Measurements from ENCODE around the gene MCTP2.
"Not testable (repeated sequence)": the region's sequence is repeated elsewhere in the genome, so short reads cannot be mapped to it uniquely, and the experiment has no call there.

MCTP2 gene

GRCh38 chr15:94453227-94453988, 222.0 kb downstream of the MCTP2 start:
- DNase-seq (ENCODE audit: low read depth): no peak

- no peak for DNase-seq (ENCODE audit: low read depth)
Measured at GRCh38 chr15:94455297-94455696, 223.9 kb downstream of the MCTP2 start.

- no peak for DNase-seq (ENCODE audit: low read depth)
Measured at GRCh38 chr15:94456226-94456625, 224.9 kb downstream of the MCTP2 start.

GRCh38 chr15:94457661-94458060, 226.3 kb downstream of the MCTP2 start:
- no peak for DNase-seq (ENCODE audit: low read depth)

DNA sequence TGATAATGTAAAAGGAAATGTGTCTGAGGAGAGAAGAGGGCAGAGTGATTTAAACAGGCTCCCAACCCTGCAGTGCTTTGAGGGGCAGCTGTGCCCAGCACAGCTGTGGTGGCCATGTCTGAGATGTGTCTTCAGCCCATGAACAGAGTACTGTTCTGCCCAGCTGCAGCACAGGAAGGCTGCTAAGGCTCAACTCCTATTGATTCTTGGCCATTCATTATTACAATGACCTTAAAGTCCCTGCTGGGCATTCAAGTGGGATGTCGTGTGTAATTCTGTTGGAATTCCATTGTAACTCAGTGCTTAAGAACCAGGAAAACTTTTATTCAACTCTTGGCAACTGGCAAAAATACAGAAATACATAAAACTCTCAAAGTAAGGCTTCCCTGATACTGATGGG, 229.3 kb downstream of the MCTP2 start:
- no peak for DNase-seq (ENCODE audit: low read depth)

DNA sequence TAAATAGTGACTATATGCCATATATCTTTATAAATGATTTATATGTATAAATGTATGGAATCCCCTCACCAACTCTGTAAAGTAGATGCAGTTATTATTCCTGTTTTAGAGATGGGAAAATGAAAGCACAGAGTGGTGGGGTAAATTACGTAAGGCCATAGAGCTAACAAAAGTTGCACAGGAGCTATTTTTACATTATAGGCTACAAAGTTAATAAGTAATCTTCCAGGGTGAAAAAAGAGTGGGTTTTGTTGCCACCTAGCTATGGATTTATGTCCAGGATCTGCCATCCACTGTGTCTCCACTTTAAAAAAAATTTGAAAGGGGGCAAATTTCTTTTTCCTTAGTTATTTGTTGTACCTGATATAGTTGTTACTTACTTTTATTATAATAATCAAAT, 235.7 kb downstream of the MCTP2 start:
- DNase-seq (ENCODE audit: low read depth): no peak

DNA sequence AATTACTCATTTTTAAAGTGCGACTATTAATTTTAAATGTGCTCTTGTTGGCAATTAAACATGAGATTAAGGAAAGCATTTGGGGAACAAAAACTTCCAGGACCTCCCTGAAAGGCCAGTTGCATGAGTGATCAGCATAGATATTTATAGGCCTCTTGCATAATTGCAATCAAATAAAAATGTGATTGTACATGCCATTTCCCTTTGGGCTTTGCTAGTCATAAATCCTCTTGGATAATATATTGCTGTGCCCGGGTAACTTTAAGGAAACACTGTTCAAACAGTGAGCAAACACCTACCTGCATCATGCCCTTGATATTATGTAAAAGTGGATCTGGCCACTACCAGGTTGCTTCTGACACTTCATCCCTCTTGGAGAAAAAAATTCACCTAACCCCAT, 239.1 kb downstream of the MCTP2 start:
- no peak for DNase-seq (ENCODE audit: low read depth)

DNA sequence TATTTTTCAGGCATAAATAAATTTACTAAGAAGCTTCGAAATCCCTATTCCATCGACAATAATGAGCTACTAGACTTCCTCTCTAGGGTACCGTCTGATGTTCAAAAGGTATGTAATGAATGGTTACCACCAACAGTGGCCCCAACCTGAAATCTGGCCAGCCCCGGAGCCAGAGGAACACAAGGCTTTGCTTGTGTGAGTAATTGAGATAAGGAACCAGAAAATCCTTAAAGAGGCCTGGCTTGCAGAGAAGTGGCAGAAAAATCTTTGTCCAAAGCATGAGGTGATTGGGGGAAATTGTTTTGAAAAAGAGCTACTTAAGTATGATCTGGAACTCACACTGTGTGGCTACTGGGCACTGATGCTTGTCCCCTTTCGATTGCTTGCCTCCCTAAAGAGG, 245.3 kb downstream of the MCTP2 start:
- no peak for DNase-seq (ENCODE audit: low read depth)

- DNase-seq (ENCODE audit: low read depth): no peak
Measured at GRCh38 chr15:94477913-94478553, 246.7 kb downstream of the MCTP2 start.

- no peak for DNase-seq (ENCODE audit: low read depth)
Measured at GRCh38 chr15:94478763-94479162, 247.4 kb downstream of the MCTP2 start.

- DNase-seq (ENCODE audit: low read depth): no peak
Measured at GRCh38 chr15:94480289-94480834, 249.0 kb downstream of the MCTP2 start.

DNA sequence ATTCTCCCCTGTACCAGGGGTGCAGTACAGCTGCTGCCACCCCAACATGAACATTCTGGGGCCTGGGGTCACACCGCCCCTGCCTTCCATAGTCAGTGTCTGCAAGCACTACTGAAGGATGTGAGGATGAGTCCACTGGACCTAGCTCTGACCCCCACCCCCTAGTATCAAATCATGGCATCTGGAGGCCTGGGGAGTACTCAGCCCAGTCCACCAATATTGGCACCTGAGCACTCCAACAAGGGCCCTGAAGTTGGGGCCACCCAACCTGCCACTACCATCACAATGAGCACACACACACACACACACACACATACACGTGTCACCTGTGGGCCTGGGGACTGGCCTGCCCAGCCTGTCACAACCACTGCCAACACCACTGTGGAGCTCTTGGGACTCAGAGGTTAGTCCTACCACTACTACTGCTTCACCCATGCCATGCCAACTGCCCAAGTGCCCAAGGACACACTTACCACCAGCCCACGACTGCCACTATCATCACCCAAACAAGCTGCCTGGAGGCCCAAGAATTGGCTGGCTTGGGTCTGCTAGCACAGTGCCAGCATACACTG, 253.9 kb downstream of the MCTP2 start:
- DNase-seq (ENCODE audit: low read depth): no peak

DNA sequence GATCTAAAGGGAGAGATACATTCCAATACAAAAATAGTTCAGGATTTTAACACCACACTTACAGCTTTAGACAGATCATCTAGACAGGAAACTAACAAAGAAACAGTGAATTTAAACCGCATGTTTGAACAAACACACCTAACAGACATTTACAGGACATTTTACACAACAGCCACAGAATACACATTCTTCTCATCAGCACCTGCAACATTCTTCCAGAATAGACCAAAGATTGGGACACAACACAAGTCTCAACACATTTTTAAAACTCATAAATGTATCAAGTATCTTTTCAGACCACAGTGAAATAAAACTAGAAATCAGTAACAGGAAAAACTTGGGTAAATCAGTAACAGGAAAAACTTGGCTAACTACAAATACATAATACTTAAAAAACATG, 256.3 kb downstream of the MCTP2 start:
- DNase-seq (ENCODE audit: low read depth): no peak

GRCh38 chr15:94493176-94493575, 261.8 kb downstream of the MCTP2 start:
- DNase-seq (ENCODE audit: low read depth): no peak

GRCh38 chr15:94493586-94493985, 262.2 kb downstream of the MCTP2 start:
- DNase-seq (ENCODE audit: low read depth): not testable (repeated sequence)

DNA sequence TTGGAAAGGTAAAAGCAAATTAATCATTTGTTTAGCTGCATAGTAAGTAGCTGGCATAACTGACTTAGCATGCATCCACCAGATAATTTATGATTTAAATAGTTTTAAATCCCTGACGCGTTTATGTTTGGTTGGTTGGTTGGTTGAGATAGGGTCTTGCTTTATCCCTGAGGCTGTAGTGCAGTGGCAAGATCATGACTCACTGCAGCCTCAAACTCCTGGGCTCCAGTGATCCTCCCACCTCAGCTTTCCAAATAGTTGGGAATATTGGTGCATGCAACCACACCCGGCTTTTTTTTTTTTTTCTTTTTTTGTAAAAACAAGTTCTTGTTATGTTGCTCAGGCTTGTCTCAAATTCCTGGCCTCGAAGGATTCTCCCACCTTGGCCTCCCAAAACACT, 263.4 kb downstream of the MCTP2 start:
- no peak for DNase-seq (ENCODE audit: low read depth)

GRCh38 chr15:94503293-94503692, 271.9 kb downstream of the MCTP2 start:
- DNase-seq (ENCODE audit: low read depth): no peak

- no peak for DNase-seq (ENCODE audit: low read depth)
Measured at GRCh38 chr15:94509259-94509658, 277.9 kb downstream of the MCTP2 start.

DNA sequence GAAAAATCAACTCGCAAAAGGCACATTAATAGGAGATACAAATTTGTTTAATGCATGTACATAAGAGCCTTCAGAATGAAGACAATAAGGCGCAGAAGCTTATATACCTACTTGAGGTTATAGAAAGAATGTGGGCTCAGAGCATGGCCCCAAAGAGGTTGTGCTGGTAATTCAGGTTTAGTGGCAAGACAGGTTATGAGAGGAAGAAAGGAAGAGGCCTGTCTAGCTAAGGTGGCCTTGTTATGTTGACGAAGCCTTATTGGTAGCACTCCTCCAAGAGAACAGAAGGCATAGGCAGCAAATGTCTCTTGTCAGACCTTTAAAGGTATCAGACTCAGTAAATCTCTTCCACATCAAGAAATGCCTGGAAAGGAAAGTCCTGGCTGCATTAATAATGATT, 290.8 kb downstream of the MCTP2 start:
- DNase-seq (ENCODE audit: low read depth): no peak

GRCh38 chr15:94523873-94524272, 292.5 kb downstream of the MCTP2 start:
- no peak for DNase-seq (ENCODE audit: low read depth)

DNA sequence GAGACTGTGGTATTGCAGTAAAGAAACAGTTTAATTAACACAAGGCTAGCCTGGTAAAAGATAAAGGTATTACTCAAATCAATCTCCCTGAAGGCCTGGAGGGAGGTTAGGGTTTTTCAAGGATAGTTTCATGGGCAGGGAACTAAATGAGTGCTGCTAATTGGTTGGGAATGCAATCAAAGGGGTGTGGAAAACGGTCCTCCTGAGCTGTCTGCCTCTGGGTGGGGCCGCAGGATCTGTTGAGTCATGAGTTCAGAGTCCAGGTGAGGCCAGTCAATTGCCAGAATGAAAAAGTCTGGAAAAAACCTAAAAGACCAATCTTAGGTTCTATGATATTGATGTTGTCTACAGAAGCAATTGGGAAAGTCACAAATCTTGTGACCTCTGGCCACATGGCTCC, 293.2 kb downstream of the MCTP2 start:
- DNase-seq (ENCODE audit: low read depth): no peak

- no peak for DNase-seq (ENCODE audit: low read depth)
Measured at GRCh38 chr15:94526071-94526689, 294.8 kb downstream of the MCTP2 start.

- no peak for DNase-seq (ENCODE audit: low read depth)
Measured at GRCh38 chr15:94532226-94532625, 300.9 kb downstream of the MCTP2 start.

Measured in activated T-helper 1 cell treated with Interleukin-2 at 50 U/mL for 16 hours (primary cell).